RCC 7860 (cell line): Measurements from ENCODE around the gene SEZ6.

Source experiments
- DNase-seq: peaks from one replicate; pipeline ENCODE4 v3.0.0-alpha.2; 2015; ENCODE audit warnings: low spot score
- FAIRE-seq: peaks from 2 replicates; lab custom pipeline; 2012; peaks lifted over from hg19 to GRCh38; lab: Jason Lieb, UNC

Gene SEZ6

DNA sequence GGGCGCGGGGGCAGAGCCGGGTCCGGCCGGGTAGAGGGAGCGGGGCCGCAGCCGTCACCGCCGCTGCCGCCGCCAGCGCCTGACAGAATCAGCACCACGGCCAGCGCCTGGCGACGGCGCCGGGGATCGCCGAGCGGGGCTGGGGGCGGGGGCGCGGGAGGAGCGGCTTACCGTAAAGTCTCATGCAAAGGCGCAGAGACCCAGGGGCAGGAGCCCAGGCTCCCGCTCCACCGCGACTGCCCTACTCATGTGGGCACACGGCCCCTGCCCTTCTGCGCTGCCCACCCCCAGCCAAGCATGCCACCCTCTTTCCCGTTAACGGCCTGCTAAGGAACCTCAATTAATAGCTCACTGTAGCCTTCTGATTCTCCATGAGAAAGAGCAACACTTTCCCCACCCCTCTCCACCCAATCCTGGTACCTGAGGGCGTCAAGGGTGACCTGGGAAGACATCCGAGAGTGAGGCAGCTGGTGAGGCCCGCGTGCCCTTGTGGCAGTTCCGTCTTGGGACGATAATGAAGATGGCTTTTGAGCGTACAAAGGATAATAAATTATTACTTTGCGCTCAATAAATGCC lies at the start of gene SEZ6:
TSS of gene SEZ6 (minus strand) at position 98 of the 576 bp plus-strand sequence. CDS start 164 bp downstream, outside the sequence.
- FAIRE-seq (no peak), DNase-seq (no peak)

DNA sequence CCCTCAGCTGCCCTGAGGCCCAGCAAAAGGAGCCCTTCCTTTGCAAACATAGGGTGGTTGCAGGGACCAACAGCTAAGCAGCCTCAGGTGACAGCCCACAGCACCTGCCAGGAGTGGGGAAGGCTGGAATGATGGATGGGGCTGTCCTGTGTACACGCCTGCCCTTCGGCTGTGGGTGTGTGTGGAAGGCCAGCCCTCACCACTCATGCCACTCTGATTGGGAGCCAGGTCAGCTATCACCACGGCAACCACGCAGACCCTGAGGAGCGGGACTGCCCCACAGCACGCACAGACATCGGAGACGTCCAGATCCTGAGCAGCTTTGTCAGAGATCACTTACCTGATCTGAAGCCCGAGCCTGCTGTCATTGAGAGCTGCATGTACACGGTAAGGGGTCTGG lies 49.0 kb upstream of the SEZ6 start:
- no peak for DNase-seq
- no peak for FAIRE-seq

DNA sequence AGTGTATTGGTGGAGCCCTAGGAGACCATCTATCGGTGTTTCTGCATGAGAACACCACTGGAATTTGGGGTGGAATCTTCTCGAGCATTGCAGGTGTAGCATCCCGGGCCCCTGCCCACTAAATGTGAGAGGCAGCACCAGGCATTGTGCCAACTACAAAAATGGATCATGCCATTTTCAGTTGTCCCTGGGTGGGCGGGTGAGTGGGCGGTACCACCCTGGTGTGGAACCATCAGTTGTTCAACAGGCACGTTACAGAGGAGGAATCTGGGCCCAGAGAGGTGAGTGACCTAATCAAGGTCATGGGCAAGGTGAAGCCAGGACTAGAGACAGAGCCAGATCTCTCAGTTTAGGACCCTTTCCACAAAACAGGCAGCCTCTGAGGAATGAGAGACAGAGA lies 45.9 kb upstream of the SEZ6 start:
- FAIRE-seq (no peak), DNase-seq (no peak)

- FAIRE-seq (no peak), DNase-seq (no peak)
Measured at GRCh38 chr17:29051194-29051593, 45.4 kb upstream of the SEZ6 start.

GRCh38 chr17:29050176-29050575 lies 44.3 kb upstream of the SEZ6 start:
- FAIRE-seq = no peak
- DNase-seq = no peak

- no peak for FAIRE-seq
- no peak for DNase-seq
Measured at GRCh38 chr17:29049541-29050145, 43.8 kb upstream of the SEZ6 start.

GRCh38 chr17:29048440-29049368 lies 42.9 kb upstream of the SEZ6 start:
- DNase-seq = no peak

GRCh38 chr17:29046473-29046839 lies 40.6 kb upstream of the SEZ6 start:
- FAIRE-seq (no peak), DNase-seq (no peak)

More at GRCh38 chr17:29048440-29049368, 42.9 kb upstream of the SEZ6 start:
- no peak for FAIRE-seq

- DNase-seq (no peak), FAIRE-seq (no peak)
Measured at GRCh38 chr17:29045734-29046472, 40.1 kb upstream of the SEZ6 start.

GRCh38 chr17:29045026-29045425 lies 39.2 kb upstream of the SEZ6 start:
- FAIRE-seq = no peak
- DNase-seq = no peak

DNA sequence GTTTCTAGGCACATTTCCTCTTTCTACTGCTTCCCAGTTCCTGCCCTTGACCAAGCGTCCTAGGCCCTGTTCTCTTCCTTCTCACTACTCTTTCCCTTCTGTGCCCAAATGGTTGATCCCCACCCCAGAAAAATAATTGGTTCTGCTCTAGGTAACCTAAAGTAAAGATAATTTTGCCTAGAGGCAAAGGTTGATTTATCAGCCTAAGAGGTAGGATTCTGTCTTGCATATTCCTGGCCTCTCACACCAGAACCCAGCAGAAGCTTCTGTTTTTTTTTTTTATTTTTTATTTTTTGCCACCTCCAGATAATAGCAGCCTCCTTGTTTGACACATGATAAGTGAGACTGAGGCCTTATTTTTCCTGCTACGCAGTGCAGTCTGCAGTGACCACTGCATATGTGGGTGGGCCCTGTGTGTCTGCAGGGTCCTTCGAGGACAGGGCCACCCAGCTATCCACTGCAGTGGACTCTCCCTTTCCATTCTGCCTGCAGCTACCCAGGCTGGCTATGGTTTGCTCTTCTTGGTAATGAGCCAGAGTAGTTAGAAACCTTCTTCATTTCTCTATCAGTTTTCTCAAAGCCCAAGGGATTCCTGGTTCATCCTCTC lies 37.8 kb upstream of the SEZ6 start:
- FAIRE-seq (no peak), DNase-seq (no peak)

GRCh38 chr17:29042679-29043538 lies 37.1 kb upstream of the SEZ6 start, which contains the start of gene PIPOX:
Gene PIPOX, plus strand, starts transcription at chr17:29043141. Its CDS starts 85 bp downstream, at chr17:29043226.
- FAIRE-seq = no peak

GRCh38 chr17:29042026-29042678 lies 36.3 kb upstream of the SEZ6 start:
- FAIRE-seq = no peak
- DNase-seq = no peak

More at GRCh38 chr17:29042679-29043538, 37.1 kb upstream of the SEZ6 start, which contains the start of gene PIPOX:
- DNase-seq = peak; percentile 16

DNA sequence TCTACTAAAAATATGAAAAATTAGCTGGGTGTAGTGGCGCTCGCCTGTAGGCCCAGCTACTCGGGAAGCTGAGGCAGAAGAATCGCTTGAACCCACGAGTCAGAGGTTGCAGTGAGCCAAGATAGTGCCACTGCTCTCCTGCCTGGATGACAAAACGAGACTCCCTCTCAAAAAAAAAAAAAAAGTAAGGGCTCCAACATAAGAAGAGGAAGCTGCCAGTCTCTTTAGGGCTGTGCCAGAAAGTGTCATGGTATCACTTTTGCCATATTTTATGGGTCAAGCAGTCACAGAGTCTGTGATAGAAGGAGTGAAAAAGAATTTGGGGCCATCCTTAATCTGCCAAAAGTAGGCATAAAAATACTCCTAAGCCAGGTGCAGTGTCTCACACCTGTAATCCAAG lies 35.7 kb upstream of the SEZ6 start:
- DNase-seq (no peak), FAIRE-seq (no peak)

DNA sequence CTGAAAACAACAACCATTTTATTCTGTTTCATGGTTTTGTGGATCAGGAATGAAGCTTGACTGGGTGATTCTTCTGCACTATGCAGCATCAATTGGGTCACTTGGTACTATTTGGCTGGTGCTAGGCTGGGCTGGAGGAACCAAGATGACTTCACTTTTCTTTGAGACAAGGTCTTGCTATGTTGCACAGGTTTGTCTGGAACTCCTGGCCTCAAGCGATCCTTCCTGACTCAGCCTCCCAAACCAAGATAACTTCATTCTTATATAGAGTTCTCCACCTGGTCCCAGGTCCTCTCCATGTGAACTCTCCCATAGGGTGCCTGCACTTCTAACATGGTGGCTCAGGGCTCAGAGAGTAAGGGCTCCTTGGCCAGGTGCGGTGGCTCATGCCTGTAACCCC lies 35.3 kb upstream of the SEZ6 start:
- FAIRE-seq (no peak), DNase-seq (no peak)

GRCh38 chr17:29039764-29040598 lies 34.1 kb upstream of the SEZ6 start:
- peak; percentile 72 for DNase-seq
- peak; percentile 67 for FAIRE-seq

DNA sequence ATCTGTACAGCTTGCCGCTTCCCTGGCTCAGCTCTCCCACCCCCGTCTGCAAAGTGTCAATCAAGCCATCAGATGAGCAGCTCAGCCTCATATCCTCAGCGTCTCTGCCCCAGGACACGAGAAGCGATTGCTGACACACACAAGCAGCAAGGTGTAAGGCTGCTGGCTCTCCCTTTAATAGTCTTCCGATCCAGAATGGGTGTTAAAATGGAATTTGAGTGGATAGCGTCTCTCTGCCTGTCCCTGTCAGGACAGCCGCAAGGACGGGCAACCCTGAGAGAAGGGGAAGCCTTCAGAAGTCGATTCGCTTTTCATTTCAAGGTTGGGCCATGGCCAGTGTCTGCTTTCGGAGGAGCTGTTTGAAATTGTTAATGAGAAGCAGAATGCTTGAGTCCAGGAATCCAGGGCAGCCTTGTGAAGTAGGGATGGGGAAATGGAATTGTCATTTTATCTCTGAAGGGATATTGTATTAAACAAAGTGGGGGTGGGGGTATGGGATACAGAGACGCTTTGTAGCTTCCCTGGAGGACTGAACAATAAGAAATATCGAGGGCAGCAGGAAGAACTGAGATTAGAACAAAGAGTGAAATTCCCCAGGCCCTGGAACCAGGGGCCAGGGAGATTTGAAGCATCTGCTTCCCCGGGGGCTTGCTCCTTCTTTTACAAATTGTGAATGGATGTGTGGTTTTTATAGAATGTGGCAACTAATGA lies 32.4 kb upstream of the SEZ6 start:
- FAIRE-seq = no peak
- no peak for DNase-seq

DNA sequence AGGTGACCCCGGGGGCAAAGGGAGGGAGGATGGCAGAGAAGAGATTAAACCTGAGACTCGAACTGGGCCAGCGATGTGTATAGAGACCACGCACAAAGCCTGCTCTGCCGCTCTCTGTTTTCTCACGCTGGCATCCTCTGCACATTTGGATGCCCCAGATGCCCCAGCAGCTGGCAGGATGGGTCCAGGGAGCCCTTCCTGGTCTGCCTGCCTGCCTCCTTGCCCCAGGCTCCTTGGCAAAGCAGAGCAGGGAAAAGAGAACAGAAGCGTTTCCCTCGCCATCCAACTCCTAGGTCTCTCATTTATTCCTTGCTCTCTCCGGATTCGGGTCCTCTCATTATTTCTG lies 31.9 kb upstream of the SEZ6 start:
- no peak for FAIRE-seq
- DNase-seq = no peak
